GM18909 (cell line): Measurements from ENCODE around the gene PSMC3.
"Not testable (repeated sequence)": the region's sequence is repeated elsewhere in the genome, so short reads cannot be mapped to it uniquely, and the experiment has no call there.

Experiments
- ATAC-seq: cut with Tn5 transposase; IDR thresholded peaks from one replicate; pipeline ENCODE4 v1.9.1; 2021; ENCODE audit warnings: mild to moderate bottlenecking; ENCODE audit not compliant: unreplicated experiment, poor library complexity

PSMC3 gene

DNA sequence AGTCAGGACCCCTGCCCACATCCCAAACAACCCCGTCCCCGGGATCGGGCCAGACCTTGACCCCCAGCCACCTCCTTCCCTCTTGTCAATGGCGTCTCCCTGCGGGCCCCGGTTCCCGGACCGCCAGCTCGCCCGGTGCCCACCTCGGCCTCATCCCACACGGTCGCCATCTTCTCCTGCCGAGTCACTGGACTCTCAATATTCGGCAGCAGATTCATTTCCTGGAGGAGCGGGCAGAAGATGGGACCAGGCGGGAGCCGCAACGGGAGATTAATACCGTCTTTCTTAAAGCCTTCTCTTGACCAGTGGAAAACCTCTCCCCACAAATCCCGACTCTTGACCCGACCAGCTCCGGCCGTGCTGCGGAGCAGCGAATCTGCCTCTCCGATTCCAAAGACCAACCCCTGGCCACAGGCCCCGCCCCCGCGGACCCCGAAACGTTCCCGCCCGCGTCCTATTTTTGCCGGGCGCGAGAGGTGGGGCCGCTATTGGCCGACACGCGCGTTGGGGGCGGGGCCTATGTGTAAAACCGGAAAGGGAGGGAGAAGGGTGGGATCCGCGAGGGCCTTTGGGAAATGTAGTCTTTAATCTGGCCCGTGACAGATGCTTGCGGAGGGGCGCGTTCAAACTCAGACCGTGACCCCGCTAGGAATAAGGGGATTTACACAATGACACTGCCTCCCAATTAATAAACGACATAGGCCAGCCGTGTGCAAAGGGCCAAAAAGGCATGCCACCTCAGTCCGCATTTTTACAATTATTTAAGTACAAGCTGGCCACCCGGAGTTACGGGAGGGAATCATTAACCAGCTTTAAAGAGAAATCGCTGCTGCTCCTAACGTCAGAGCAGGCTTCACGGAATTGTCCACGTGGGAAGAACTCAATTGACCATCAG, at the start of gene PSMC3:
Gene PSMC3, minus strand, starts transcription at position 378 of the 895 bp plus-strand sequence. Its CDS starts 160 bp downstream, at position 218.
- ATAC-seq: peak; percentile 96

DNA sequence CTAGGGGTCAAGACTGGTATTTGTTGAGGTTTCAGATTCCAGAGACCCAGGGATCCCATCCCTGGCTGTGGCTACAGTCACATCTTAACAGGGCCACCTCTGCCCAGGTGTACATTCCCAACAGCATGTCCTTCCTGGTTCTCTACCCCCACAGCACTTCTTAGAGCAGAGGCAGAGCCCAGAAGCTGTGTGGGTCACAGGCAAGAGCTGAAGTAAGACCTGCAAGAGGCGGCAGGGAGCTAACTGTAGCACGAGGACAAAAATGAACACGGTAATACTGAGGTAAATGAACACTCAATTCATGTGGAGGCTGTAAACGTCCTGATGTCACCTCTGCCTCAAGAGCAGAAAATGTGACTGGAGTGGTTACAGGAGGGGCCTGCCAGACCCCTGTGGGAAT, 44.4 kb upstream of the PSMC3 start:
- no peak for ATAC-seq

DNA sequence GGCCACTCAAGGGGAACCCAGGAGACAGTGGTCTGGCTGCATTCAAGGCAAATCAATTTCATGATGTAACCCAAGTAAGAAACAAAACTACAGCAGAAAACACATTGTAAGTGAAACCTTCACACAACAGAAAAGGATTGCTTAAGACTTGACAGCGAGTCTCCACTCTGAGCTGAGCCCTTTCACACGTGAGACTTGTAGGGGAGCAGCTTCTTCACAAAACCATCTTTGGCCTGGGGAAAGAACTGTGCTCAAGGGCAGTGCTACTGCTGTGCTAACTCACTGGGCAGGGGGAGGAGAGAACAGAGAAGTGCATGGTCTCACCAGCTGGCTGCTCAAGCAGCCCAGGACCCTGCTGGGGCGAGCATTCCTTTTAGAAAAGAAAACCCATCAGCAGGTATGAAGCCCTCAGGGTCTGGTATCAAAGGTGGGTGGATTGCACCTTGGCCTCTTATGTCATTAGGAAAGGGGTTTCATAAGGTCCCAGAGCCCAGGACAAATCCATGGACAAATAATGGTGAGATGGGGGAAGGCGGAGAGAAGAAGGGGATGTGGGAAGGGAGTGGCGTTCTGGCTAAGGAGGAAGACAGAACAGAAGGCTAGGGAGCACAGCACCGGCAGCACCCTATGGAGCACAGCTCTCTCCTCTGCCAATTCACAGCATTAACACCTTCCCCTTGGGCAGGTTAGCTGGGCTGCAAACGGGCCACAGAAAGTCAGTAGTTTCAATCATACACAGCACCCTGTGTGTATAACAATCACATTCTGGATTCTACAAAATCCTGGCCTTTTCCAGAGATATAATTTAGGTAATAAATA, 43.3 kb upstream of the PSMC3 start:
- ATAC-seq: no peak

DNA sequence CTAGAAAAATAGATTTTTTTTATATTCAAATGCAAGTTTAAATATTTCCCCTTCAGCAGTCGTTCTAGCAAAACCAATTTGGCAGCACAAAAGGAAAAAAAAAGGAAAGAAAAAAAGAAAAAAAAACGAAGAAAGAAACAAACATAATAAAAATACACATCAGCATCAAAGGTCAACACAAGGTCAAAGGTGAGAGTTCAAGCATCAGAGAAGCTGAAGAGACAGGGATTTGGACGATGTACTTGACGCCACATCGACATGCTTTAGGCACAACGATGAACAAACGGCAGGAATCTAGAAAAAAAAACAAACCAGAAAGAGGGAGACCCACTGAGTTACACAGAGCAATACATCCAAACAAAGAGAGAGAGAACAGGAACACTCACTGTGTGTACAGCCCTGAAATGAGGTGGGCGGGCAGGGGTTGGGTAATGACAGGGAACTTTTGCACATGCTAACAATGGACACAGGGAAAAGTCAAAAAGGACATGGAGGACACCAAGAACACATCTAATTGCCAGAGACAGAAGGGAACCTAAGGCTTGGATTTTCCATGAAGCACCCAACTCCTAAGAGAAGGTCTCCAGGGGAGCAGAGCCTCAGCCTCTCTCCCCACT, 42.5 kb upstream of the PSMC3 start:
- no peak for ATAC-seq

DNA sequence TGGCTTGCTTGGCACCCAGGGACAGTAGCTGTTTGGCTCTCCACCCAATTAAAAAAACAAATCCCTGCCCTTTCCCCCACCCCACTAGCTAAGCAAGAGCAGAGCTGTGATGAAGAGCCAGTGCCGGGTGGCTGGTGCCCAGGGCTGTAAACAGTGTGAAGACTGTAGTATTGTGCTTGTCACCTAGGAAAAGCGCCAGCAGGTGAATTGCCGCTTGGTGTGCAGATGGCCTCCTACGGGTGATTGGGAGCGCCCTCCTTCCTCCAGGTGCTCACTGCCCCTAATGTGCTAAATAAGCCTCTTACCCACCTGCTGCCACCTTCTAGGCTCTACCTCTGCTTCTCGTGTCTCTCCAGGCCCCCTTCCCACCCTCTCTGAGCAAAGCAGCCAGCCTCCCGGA, 41.1 kb upstream of the PSMC3 start:
- no peak for ATAC-seq

DNA sequence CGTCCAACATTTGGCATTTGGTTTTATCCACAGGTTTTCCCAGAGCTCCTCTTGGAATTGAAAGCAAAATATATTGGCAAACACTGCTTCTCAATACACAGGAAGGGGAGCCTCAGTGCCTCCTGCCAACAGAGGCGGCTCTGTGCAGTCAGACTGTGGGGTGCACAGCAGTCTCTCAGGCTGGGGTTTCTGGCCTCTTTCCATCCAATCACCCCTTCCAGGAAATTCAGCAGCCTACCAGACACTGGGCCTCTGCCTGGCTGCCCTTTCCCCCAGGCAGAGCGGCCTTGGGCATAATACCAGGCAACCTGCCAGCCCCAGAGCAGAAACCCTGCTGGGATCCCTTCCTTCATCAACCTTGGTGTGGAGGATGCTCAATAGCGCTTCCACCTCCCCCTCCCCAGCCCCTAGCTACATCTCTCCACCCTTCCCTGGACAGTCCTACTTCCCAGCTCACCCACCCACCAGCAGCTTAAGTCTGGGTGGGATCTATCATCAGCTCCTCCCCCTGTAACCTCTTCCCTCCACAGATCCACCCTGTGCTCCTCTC, 40.5 kb upstream of the PSMC3 start:
- ATAC-seq: no peak

DNA sequence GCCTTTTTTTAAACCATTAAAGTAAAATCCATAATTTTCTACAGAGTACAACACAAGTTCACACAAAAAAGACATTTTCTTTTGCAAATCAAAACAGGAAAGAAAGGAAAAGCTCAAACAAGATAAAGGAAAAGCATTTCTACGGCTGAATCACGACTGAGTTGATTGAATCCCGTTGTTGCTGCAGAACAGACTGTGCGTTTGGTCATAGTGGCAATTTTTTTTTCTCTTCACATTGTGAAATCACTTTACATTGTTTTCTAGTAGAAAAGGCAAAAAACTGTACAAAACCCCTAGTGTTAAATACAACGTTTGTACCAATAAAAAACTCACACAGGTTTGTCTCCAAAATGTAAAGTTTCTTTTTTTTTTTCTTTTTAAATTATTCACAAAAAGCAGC, 40.0 kb upstream of the PSMC3 start:
- ATAC-seq: no peak

DNA sequence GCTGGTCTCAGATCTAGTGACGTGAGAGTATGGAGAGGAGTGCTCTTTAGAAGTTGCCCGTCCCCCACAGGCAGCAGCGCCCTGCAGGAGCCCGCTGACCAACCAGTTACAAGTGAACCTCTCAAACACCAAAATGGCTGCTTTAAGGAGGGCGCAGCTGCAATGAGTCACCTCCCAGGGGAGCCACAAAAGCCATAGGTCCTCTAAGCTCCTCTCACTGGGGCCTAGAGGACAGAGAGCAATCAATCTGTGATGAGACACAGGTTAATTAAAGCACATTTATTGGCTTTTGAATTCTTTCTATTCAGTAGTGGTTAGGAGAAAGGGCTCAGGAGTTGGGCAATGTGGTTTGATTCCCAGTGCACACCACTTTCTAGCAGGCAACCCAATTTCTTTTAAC, 38.2 kb upstream of the PSMC3 start:
- ATAC-seq: no peak

DNA sequence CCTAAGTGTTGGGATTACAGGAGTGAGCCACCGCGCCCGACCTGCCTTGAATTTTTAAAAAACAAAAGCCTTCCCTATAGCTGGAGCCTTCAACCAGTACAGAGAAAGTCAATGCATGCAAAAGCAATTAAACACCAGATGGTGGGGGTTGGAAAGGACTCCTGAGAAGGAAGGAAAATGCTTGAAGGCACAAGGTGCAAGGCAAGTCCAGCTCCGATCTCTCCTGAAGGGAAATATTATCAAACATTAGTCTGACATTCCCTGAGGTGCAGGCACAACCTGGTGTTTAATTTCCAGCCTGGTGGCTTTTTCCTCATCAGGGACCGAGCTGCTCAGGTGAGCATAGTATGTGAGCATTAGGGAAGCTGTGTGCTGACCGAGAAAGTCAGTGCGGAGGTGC, 35.6 kb upstream of the PSMC3 start:
- ATAC-seq: no peak

DNA sequence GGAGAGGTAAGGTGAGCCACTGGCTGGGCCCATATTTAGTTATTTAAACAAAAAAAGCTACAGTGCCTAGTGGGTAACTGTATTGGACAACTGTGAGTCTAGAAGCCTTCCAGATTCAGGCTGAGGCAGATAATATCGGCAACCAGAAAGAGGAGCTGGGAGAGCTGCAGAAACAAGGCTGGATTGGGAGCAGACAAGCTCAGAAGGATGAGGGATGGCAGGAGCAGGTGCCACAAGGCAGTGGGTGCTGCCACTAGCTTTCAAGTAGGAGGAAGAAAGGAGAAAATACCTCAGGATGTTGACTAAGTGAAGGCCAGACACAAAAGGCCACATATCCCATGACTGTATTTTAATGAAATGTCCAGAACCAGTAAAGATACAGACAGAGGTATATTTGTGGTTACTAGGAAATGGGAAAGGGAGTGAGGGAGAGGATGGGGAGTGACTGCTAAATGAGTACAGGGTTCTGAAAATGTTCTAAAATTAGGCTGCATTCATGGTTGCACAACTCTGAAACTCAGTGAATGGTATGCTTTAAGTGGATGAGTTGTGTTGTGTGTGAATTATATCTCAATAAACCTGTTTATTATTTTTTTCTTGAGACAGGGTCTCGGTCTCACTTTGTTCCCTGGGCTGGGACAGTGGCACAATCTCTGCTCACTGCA, 34.5 kb upstream of the PSMC3 start:
- ATAC-seq: no peak

DNA sequence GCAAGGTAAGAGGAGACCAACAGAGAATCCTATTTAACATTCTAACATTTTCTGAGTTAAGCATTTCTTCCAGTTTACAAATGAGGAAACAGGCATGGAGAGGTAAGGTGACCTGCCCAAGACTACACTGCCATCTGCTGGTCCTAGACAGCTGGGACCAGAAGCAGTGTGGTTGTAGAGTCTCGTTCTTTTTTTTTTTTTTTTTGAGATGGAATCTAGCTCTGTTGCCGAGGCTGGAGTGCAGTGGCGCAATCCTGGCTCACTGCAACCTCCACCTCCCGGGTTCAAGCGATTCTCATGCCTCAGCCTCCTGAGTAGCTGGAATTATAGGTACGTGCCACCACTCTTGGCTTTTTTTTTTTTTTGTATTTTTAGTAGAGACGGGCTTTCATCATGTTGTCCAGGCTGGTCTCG, 28.0 kb upstream of the PSMC3 start:
- not testable (repeated sequence) for ATAC-seq

DNA sequence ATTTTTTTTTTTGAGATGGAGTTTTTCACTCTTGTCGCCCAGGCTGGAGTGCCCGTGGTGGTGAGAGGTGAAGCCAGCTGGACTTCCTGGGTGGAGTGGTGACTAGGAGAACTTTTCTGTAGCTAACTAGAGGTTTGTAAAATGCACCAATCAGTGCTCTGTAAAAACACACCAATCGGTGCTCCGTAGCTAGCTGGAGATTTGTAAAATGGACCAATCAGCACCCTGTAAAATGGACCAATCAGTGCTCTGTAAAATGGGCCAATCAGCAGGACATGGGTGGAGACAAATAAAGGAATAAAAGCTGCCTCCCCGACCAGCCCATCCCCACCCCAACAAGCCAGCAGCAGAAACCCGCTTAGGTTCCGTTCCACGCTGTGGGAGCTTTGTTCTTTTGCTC, 27.1 kb upstream of the PSMC3 start:
- ATAC-seq: no peak

DNA sequence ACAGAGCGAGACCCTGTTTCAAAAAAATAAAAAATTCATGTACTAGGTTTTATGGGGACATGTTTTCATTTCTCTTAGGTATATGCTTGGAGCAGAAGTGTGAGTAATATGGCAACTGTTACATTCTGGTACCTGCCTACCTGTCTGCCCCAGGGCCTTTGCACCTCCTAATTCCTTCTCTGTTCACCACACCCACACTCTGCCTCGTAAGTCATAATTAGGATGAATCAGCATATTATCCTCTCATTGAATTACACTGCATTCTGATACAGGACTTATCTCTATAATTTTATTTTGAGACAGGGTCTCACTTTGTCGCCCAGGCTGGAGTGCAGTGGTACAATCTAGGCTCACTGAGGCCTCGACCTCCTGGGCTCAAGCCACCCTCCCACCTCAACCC, 25.8 kb upstream of the PSMC3 start:
- no peak for ATAC-seq

DNA sequence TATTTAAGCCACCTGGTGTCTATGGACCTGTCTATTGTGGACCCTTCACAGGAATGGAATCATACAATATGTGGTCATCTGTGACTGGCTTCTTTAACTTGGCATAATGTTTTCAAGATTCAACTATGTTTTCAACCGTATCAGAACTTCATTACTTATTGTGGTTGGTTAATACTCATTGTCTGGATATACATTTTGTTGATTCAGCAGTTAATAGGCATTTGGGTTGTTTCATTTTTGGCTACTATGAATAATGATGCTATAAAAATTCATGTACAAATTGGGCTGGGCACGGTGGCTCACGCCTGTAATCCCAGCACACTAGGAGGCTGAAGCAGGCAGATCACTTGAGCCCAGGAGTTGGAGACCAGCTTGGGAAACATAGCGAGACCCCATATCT, 25.2 kb upstream of the PSMC3 start:
- no peak for ATAC-seq

DNA sequence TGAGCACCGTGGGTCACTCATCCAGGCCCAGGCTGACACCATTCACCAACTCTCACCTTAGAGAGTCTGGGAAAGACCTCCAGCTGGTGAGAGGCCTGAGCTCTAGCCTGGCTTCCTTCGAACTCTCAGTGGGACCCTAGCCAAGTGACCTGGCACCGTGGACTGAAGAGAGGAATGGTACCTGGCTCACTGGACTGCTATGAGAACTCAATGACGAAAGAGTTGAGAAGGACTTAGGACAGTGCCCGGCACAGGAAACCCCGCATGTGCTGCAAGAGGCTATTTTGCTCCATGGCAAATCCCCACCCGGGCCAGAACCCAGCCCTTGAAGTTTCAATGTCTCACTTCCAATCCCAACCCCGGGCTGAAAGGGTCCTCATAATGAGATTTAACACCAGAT, 23.3 kb upstream of the PSMC3 start:
- ATAC-seq: no peak

DNA sequence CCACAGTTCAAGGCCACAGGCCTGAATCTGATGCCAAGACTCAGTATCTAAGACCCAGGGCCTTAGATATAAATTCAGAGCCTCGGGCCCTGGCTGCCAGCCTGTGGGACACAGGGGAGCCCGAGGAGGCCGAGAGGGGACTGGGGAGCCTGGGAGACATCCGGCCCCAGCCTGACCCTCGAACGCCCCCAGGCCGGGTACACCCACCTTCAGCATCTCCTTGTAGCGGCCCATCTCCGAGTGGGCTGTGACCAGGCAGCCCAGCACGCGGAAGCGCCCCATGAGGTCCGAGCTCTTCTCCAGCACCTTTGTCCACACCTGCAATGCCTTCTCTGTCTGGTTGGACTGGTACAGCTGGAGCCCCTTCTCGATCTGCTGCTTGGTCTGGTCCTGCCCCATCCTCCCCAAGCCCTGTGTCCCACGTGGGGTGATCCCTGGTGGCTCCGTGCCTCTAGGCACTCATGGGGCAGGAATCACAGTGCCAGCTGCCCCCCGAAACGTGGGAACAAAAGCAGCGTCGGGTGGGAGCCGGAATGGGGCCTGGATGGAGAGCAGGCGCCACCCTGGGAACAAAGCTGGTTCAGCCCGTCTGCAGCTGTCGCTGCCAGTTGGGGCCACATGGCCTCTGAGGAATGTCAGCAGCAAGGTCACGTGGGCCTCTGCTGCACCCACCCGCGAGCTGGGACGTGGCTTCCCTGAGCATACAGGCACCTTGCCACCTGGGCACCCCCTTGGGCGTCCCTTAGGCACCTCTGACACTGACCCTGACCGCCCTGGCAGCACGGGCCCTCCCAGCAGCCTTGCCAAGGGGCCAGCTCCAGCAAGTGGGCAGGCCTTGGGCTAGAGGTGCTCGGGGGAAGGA, 22.6 kb upstream of the PSMC3 start, which contains the start of gene RAPSN:
Gene RAPSN, minus strand, starts transcription at position 571 of the 862 bp plus-strand sequence. Its CDS starts 172 bp downstream, at position 399.
- ATAC-seq: no peak

DNA sequence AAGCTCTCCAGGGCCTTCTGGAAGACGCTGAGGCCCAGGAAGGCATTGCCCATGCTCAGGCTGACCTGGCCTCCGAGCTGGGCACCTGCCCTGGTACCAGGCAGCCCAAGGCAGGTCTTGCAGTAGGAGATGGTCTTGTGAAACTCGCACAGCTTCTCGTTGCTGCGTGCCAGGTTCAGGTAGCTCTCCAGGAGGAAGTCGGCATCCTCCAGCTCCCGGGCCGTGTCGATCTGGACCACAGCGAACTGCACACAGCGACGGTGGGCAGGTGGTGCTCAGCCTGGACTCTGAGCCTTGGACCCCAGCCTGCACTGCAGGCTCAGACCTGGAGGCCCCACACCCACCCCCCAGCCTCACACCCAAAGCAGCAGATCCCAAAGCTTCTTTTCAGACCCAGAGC, 21.7 kb upstream of the PSMC3 start:
- no peak for ATAC-seq

DNA sequence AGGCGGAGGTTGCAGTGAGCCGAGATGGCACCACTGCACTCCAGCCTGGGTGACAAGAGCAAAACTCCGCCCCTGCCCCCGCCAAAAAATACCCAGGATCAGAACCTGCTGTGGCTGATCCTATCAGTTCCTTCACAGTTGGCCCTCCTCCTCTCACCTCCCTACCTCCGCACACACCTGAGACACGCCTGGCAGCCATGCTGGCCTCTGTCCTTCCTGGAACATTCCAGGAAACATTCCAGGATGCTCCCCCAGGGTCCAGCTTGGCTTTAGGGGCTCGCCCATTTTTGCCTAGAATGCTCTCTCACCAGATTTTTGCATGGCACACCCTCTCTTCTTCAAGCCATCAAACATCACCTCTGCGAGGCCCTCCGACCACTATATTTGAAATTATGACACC, 20.6 kb upstream of the PSMC3 start:
- ATAC-seq: no peak

DNA sequence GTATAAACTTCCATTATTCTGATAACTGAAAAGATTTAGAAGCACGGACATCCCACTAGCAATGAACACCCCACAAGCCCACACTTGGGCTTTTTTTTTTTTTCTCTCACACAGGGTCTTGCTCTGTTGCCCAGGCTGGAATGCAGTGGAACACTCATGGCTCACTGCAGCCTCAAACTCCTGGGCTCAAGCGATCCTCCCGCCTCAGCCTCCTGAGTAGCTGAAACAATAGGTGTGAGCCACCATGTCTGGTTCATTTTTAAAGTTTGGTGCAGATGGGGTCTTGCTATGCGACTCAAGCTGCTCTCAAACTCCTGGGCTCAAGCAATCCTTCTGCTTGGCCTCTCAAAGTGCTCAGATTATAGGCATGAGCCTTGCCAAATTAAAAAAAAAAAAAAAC, 19.6 kb upstream of the PSMC3 start:
- no peak for ATAC-seq
